PFSK-1 (cell line): ENCODE results near the gene PVRIG.

Source experiments
- FOXP2 ChIP-seq: optimal IDR thresholded peaks from 2 replicates; pipeline ENCODE3; 2011; ENCODE audit warnings: borderline replicate concordance, control low read depth, inconsistent platforms; ENCODE audit not compliant: insufficient read depth; ENCODE audit errors: extremely low read length, extremely low read depth
- POLR2AphosphoS5 ChIP-seq: IDR thresholded peaks from 2 replicates; pipeline ENCODE4 v1.6.1; 2012; ENCODE audit warnings: low read depth, mild to moderate bottlenecking, control low read depth, low read length, moderate library complexity
- REST ChIP-seq, 2 experiments: IDR thresholded peaks; 2 replicates each; pipeline versions ENCODE4 v1.6.1 to v1.8.0; 2011 to 2012; ENCODE audit warnings: low read depth in 2 of 2, low read length in 2 of 2, control low read depth in 1 of 2, inconsistent platforms in 1 of 2, mild to moderate bottlenecking in 1 of 2, moderate library complexity in 1 of 2; ENCODE audit not compliant: insufficient read depth in 1 of 2
- SIN3A ChIP-seq: IDR thresholded peaks from 2 replicates; pipeline ENCODE4 v1.6.1; 2012; ENCODE audit warnings: mild to moderate bottlenecking, low read length, moderate library complexity, borderline replicate concordance; ENCODE audit not compliant: insufficient read depth
- TAF1 ChIP-seq: IDR thresholded peaks from 2 replicates; pipeline ENCODE4 v1.6.1; 2012; ENCODE audit warnings: low read length, control low read depth, borderline replicate concordance; ENCODE audit not compliant: insufficient read depth

PVRIG gene

GRCh38 chr7:100173806-100174495 lies 45.8 kb upstream of the PVRIG start:
- TF ChIP-seq REST (IDR thresholded peaks at IDR 0.05; ENCODE audit: insufficient read depth in 1 of 2, low read depth in 2 of 2, low read length in 2 of 2) (no peak), SIN3A (no peak), POLR2AphosphoS5 (no peak), FOXP2 (no peak), TAF1 (no peak)

- TF ChIP-seq POLR2AphosphoS5 (no peak), REST (IDR thresholded peaks at IDR 0.05; ENCODE audit: insufficient read depth in 1 of 2, low read depth in 2 of 2, low read length in 2 of 2) (no peak), SIN3A (no peak), TAF1 (no peak), FOXP2 (no peak)
Measured at GRCh38 chr7:100174582-100174981, 45.2 kb upstream of the PVRIG start.

- TF ChIP-seq FOXP2 (no peak), POLR2AphosphoS5 (no peak), TAF1 (no peak), SIN3A (no peak), REST (IDR thresholded peaks at IDR 0.05; ENCODE audit: insufficient read depth in 1 of 2, low read depth in 2 of 2, low read length in 2 of 2) (no peak)
Measured at GRCh38 chr7:100175296-100175935, 44.3 kb upstream of the PVRIG start.

- TF ChIP-seq SIN3A, result no peak
- TF ChIP-seq REST (IDR thresholded peaks at IDR 0.05; ENCODE audit: insufficient read depth in 1 of 2, low read depth in 2 of 2, low read length in 2 of 2), result no peak
- no peak for TF ChIP-seq TAF1
- no peak for TF ChIP-seq FOXP2
- TF ChIP-seq POLR2AphosphoS5, result no peak
Measured at GRCh38 chr7:100176096-100177044, 43.4 kb upstream of the PVRIG start.
